H1 (cell line): ENCODE data around the gene CCDC196. TPM values are rescaled to one million over a fixed set of nuclear protein-coding genes. Genes with fewer than 3 reads are reported as not detected.

Experiments used
- BACH1 ChIP-seq: IDR thresholded peaks from 2 replicates; pipeline ENCODE4 v1.6.1; 2012; ENCODE audit warnings: low read length, improper control_type of control experiment
- EGR1 ChIP-seq: IDR thresholded peaks from 2 replicates; pipeline ENCODE4 v1.6.1; 2011; ENCODE audit warnings: low read depth, low read length, borderline replicate concordance
- FOSL1 ChIP-seq: IDR thresholded peaks from 2 replicates; pipeline ENCODE4 v1.6.1; 2011; ENCODE audit warnings: mild to moderate bottlenecking, low read depth, low read length, moderate library complexity; ENCODE audit not compliant: insufficient read depth
- GABPA ChIP-seq: IDR thresholded peaks from 2 replicates; pipeline ENCODE4 v1.6.1; 2011; ENCODE audit warnings: mild to moderate bottlenecking, low read length, moderate library complexity, borderline replicate concordance; ENCODE audit not compliant: insufficient read depth
- SP2 ChIP-seq: IDR thresholded peaks from 2 replicates; pipeline ENCODE4 v1.6.1; 2012; ENCODE audit warnings: mild to moderate bottlenecking, low read length, inconsistent platforms
- SP4 ChIP-seq: IDR thresholded peaks from 2 replicates; pipeline ENCODE4 v1.6.1; 2012; ENCODE audit warnings: low read length, inconsistent platforms
- polyA plus RNA-seq, 7 experiments: library from polyadenylated mRNA; depleted of rRNA in 3 of 7; stranded (reverse) in 5 of 7; unstranded in 2 of 7; fragments of >200 nt in 5 of 7; fragments of 200-250 nt in 2 of 7; gene quantifications; 1 replicate in 5 of 7; 2 replicates in 1 of 7; 4 replicates in 1 of 7; pipeline versions ENCODE4 v1.2.1 to v1.2.3, GENCODE V29; 2011 to 2013; ENCODE audit warnings: missing spikeins in 2 of 7, mixed read lengths in 2 of 7
- total RNA-seq: library from RNA; stranded (reverse); fragmentation: NEBNext Ultra II Directional; extraction: Animal tissue kit (Norgen Biotek cat#: 25700); gene quantifications from 2 replicates; pipeline ENCODE4 v1.2.1, GENCODE V29; 2021

The CCDC196 gene
- total and polyA plus RNA-seq, 2 of the 8 experiments (the other 6 are each of a cell fraction or from before 2014, with no cell fraction given): not detected

- TF ChIP-seq FOSL1 (no peak), SP4 (no peak), EGR1 (no peak), GABPA (no peak), BACH1 (no peak), SP2 (no peak)
- TF ChIP-seq, all 59 proteins: peak for 0
Measured at GRCh38 chr14:66442953-66443571, 43.1 kb upstream of the CCDC196 start (continued).
